ENCODE results near the gene HBG2.
A peak's percentile ranks its signal among the peaks of the same experiment; 100 is the strongest.
"Not testable (repeated sequence)": the region's sequence is repeated elsewhere in the genome, so short reads cannot be mapped to it uniquely, and the experiment has no call there.

HBG2 gene

GRCh38 chr11:5249807-5250396 lies 4.7 kb downstream of the HBG2 start, which contains the start of gene HBG1:
Gene HBG1, minus strand, starts transcription at chr11:5249857. Its CDS starts 53 bp downstream, at chr11:5249804.
- not testable (repeated sequence) for DNase-seq (ENCODE audit: low read depth)

- DNase-seq (ENCODE audit: low read depth) = not testable (repeated sequence)
These were observed 6.1 kb downstream of the HBG2 start for GRCh38 chr11:5248498-5248897.

- DNase-seq (ENCODE audit: low read depth) = no peak
These were observed 6.9 kb downstream of the HBG2 start for GRCh38 chr11:5247472-5248192.

GRCh38 chr11:5246772-5247471 lies 7.7 kb downstream of the HBG2 start:
- DNase-seq (ENCODE audit: low read depth) = no peak

GRCh38 chr11:5245155-5245554 lies 9.4 kb downstream of the HBG2 start:
- DNase-seq (ENCODE audit: low read depth) = no peak

GRCh38 chr11:5243816-5244180 lies 10.8 kb downstream of the HBG2 start:
- DNase-seq (ENCODE audit: low read depth) = no peak

- DNase-seq (ENCODE audit: low read depth) = no peak
These were observed 11.4 kb downstream of the HBG2 start for GRCh38 chr11:5242933-5243815.

- DNase-seq (ENCODE audit: low read depth) = no peak
These were observed 12.4 kb downstream of the HBG2 start for GRCh38 chr11:5242208-5242607.

GRCh38 chr11:5241458-5241857 lies 13.1 kb downstream of the HBG2 start:
- no peak for DNase-seq (ENCODE audit: low read depth)

- DNase-seq (ENCODE audit: low read depth) = no peak
These were observed 14.1 kb downstream of the HBG2 start for GRCh38 chr11:5240458-5240857.

DNA sequence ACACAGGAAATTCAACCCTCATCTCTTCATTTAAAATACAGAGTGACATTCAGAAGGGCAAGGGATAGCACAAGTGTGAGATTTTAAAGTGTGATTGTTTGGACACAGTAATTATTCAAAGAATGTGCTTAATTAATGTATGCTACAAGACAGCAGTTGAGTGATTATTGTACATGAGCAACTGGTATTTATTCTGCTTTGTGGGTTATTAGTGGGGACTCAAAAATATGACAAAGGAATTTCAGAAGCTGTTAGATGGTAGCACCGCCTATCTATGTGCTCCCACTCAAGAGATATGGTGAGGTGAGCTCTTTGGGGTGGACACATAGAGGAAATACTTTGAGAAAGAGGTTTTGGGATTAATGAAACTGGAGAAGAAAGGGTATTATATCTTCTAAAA lies 14.5 kb downstream of the HBG2 start:
- no peak for DNase-seq (ENCODE audit: low read depth)

GRCh38 chr11:5239046-5239445 lies 15.5 kb downstream of the HBG2 start:
- peak; percentile 2 for DNase-seq (ENCODE audit: low read depth)

GRCh38 chr11:5238486-5238885 lies 16.1 kb downstream of the HBG2 start:
- DNase-seq (ENCODE audit: low read depth) = no peak

DNA sequence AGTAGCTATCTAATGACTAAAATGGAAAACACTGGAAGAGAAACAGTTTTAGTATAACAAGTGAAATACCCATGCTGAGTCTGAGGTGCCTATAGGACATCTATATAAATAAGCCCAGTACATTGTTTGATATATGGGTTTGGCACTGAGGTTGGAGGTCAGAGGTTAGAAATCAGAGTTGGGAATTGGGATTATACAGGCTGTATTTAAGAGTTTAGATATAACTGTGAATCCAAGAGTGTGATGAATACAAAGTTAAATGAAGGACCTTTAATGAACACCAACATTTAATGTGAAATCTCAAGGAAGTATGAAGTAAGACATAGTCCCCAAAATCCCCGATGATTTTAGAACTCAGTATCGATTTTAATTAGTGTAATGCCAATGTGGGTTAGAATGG lies 17.2 kb downstream of the HBG2 start:
- no peak for DNase-seq (ENCODE audit: low read depth)

- no peak for DNase-seq (ENCODE audit: low read depth)
These were observed 19.1 kb downstream of the HBG2 start for GRCh38 chr11:5235364-5236095.

GRCh38 chr11:5234381-5234834 lies 20.2 kb downstream of the HBG2 start, which contains the start of gene HBD:
Gene HBD, minus strand, starts transcription at chr11:5234483. Its CDS starts 50 bp downstream, at chr11:5234433.
- DNase-seq (ENCODE audit: low read depth) = no peak

DNA sequence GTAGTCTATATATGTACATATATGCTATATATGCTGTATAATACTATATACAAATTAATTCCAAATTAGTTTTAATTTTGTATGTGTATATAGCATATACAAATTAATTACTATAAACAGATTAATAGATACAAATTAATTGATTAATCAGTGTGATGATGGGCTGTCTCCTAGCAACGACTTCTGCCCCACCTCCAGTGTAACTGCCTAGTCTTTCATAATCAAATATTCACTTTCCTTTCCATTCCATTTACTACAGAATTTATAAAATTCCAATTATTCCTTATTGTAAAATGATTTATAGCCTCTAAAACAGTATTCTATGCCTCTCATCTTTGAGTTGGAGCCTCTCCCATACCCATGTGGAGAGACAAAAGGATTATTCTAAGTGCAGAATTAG lies 21.3 kb downstream of the HBG2 start:
- no peak for DNase-seq (ENCODE audit: low read depth)

DNA sequence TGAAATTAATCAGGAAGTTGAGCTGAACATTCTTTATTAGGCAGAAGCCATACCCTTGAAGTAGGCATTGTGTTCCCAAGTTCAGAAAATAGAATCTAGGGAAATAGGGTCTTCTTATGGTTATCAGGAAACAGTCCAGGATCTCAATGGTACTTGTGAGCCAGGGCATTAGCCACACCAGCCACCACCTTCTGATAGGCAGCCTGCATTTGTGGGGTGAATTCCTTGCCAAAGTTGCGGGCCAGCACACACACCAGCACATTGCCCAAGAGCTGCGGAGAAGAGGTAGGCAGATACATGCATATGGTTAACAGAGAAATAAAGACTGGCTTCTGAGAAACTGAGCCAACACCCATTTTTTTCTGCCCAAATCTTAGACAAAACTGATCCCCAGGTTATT lies 21.8 kb downstream of the HBG2 start:
- DNase-seq (ENCODE audit: low read depth) = no peak

- no peak for DNase-seq (ENCODE audit: low read depth)
These were observed 22.4 kb downstream of the HBG2 start for GRCh38 chr11:5232176-5232575.

GRCh38 chr11:5231111-5231510 lies 23.5 kb downstream of the HBG2 start:
- no peak for DNase-seq (ENCODE audit: low read depth)

- DNase-seq (ENCODE audit: low read depth) = no peak
These were observed 24.3 kb downstream of the HBG2 start for GRCh38 chr11:5230266-5230665.

Measured in HS-5 (cell line).